GM23338 (cell line): ENCODE data around the gene FBL. TPM values are rescaled to one million over a fixed set of nuclear protein-coding genes. Genes with fewer than 3 reads are reported as not detected.
A peak's percentile ranks its signal among the peaks of the same experiment; 100 is the strongest.

Experiments
- ATAC-seq: fragments of 200-7000 bp; cut with Tn5 transposase; 3 replicates; pipeline ENCODE4 v1.9.1; 2020
- DNase-seq: peaks from one replicate; pipeline ENCODE4 v3.0.0-alpha.2; 2015; ENCODE audit warnings: low spot score
- H2AFZ ChIP-seq: fragments of 200-600 bp; sonication (generic); 2 replicates; pipeline ENCODE4 v1.8.0; 2016; ENCODE audit warnings: antibody characterized with exemption, mild to moderate bottlenecking, moderate library complexity
- H3F3A ChIP-seq: fragments of 200-600 bp; sonication (generic); replicated peaks from 2 replicates; pipeline ENCODE4 v1.8.0; 2017; ENCODE audit warnings: antibody characterized with exemption, mixed run types, low read depth
- H3K27ac ChIP-seq: fragments of 200-600 bp; sonication (generic); 2 replicates; pipeline ENCODE4 v1.6.1; 2016; ENCODE audit warnings: low read depth
- H3K27me3 ChIP-seq: fragments of 200-600 bp; sonication (generic); 2 replicates; pipeline ENCODE4 v1.8.0; 2016; ENCODE audit warnings: mild to moderate bottlenecking, mixed run types, moderate library complexity; ENCODE audit not compliant: insufficient read depth
- H3K36me3 ChIP-seq: fragments of 200-600 bp; sonication (generic); 2 replicates; pipeline ENCODE4 v1.8.0; 2016; ENCODE audit warnings: mild to moderate bottlenecking; ENCODE audit not compliant: insufficient read depth
- H3K4me1 ChIP-seq: fragments of 200-600 bp; sonication (generic); 2 replicates; pipeline ENCODE4 v1.8.0; 2016; ENCODE audit warnings: mild to moderate bottlenecking, moderate library complexity; ENCODE audit not compliant: insufficient read depth
- H3K4me2 ChIP-seq: fragments of 200-600 bp; sonication (generic); 2 replicates; pipeline ENCODE4 v1.7.1; 2017; ENCODE audit warnings: mixed run types
- H3K4me3 ChIP-seq: fragments of 200-600 bp; sonication (generic); 2 replicates; pipeline ENCODE4 v1.6.1; 2016; ENCODE audit warnings: mixed run types
- H3K79me2 ChIP-seq: fragments of 200-600 bp; sonication (generic); replicated peaks from 2 replicates; pipeline ENCODE4 v1.8.0; 2017; ENCODE audit warnings: mild to moderate bottlenecking; ENCODE audit not compliant: insufficient read depth
- H3K9me2 ChIP-seq: fragments of 200-600 bp; sonication (generic); 2 replicates; pipeline ENCODE4 v1.8.0; 2017; ENCODE audit not compliant: insufficient read depth
- H4K20me1 ChIP-seq: fragments of 200-600 bp; sonication (generic); replicated peaks from 2 replicates; pipeline ENCODE4 v1.8.0; 2017; ENCODE audit warnings: mild to moderate bottlenecking; ENCODE audit not compliant: insufficient read depth
- H3K27ac Mint-ChIP-seq: 2 replicates; pipeline ENCODE4 v1.8.0; 2020; ENCODE audit warnings: inconsistent platforms, mild to moderate bottlenecking, moderate library complexity, mixed read lengths
- H3K27me3 Mint-ChIP-seq: 3 replicates; pipeline ENCODE4 v1.8.0; 2022; ENCODE audit warnings: low read depth, mild to moderate bottlenecking, moderate library complexity, mixed read lengths, inconsistent platforms; ENCODE audit not compliant: insufficient read depth, poor library complexity
- H3K36me3 Mint-ChIP-seq: 3 replicates; pipeline ENCODE4 v1.8.0; 2021; ENCODE audit warnings: low read depth, mild to moderate bottlenecking, inconsistent platforms, moderate library complexity, mixed read lengths
- H3K4me1 Mint-ChIP-seq: 3 replicates; pipeline ENCODE4 v1.8.0; 2020; ENCODE audit warnings: mild to moderate bottlenecking, inconsistent platforms, mixed read lengths
- H3K4me3 Mint-ChIP-seq: 3 replicates; pipeline ENCODE4 v1.8.0; 2021; ENCODE audit warnings: moderate library complexity, mild to moderate bottlenecking, inconsistent platforms, mixed read lengths
- H3K9me3 Mint-ChIP-seq: 3 replicates; pipeline ENCODE4 v1.8.0; 2020; ENCODE audit warnings: moderate library complexity, mild to moderate bottlenecking, inconsistent platforms, mixed read lengths
- NANOG ChIP-seq: IDR thresholded peaks from 2 replicates; pipeline ENCODE4 v1.6.1; 2016; ENCODE audit warnings: antibody characterized with exemption, borderline replicate concordance
- POLR2AphosphoS5 ChIP-seq: IDR thresholded peaks from 2 replicates; pipeline ENCODE4 v1.6.1; 2016; ENCODE audit warnings: antibody characterized with exemption, low read depth
- STAT1 ChIP-seq: IDR thresholded peaks from one replicate; pipeline ENCODE4 v1.6.1; 2016; ENCODE audit warnings: antibody characterized with exemption; ENCODE audit not compliant: unreplicated experiment
- ZNF114 ChIP-seq: fragments of 250-450 bp; sonication (Bioruptor Pico); IDR thresholded peaks from 2 replicates; pipeline ENCODE4 v1.5.0; 2020; ENCODE audit warnings: mild to moderate bottlenecking, moderate library complexity
- ZNF331 ChIP-seq: fragments of 250-450 bp; sonication (Bioruptor Pico); IDR thresholded peaks from 2 replicates; pipeline ENCODE4 v1.5.0; 2020; ENCODE audit warnings: low read depth, mild to moderate bottlenecking, moderate library complexity
- ZNF462 ChIP-seq: fragments of 250-450 bp; sonication (Bioruptor Pico); IDR thresholded peaks from 2 replicates; pipeline ENCODE4 v1.5.0; 2020; ENCODE audit warnings: mild to moderate bottlenecking, moderate library complexity
- polyA plus RNA-seq: library from polyadenylated mRNA; unstranded; fragments of >200 nt; fragmentation: Nextera tagmentation; extraction: Ambion mirVana; gene quantifications from 2 replicates; pipeline ENCODE4 v1.2.1, GENCODE V29; 2016
- total RNA-seq: library from RNA; depleted of rRNA; stranded (reverse); fragments of >200 nt; shearing (Covaris generic); gene quantifications from 2 replicates; pipeline ENCODE4 v1.2.3, GENCODE V29; 2014
- TF ChIP-seq, protein P1 (sequence below): IDR thresholded peaks from 2 replicates; pipeline ENCODE4 v1.6.1; 2016; ENCODE audit warnings: antibody characterized with exemption
- TF ChIP-seq, protein P2 (sequence below): IDR thresholded peaks from one replicate; pipeline ENCODE4 v1.6.1; 2018; ENCODE audit warnings: antibody characterized with exemption; ENCODE audit not compliant: unreplicated experiment
- TF ChIP-seq, protein P3 (sequence below), 2 experiments: fragments of 200-600 bp in 1 of 2; sonication (generic) in 1 of 2; conservative IDR thresholded peaks; 2 replicates each; pipeline versions ENCODE4 v1.5.1 to v1.6.1; 2016 to 2017; ENCODE audit warnings: antibody characterized with exemption in 2 of 2, low read depth in 2 of 2, mild to moderate bottlenecking in 2 of 2, moderate library complexity in 1 of 2

Gene FBL
- total and polyA plus RNA-seq, 2 experiments from 2014 or later = 403 to 553 TPM

DNA sequence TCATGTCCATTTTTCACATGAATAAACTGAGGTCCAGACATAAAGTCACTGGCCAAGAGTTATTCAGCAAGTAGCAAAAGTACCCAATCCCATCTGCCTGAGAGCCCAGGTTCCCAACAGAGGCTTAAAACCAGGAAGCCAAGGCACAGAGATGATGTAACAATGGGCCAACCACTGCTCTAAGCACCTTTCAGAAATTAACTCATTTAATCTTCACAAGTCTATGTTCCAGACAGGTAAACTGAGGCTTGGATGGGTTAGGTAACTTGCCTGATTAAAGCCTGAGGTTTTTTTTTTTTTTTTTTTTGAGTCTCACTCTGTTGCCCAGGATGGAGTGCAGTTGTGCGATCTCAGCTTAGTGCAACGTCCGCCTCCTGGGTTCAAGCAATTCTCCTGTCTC is 8.2 kb downstream of the FBL start:
- Mint-ChIP-seq H3K27me3 (peaks cover 7% of the 10 kb centered on the region), H3K9me3 (peaks cover 3% of the 10 kb centered on the region; the same call in 2 of the 3 replicates), H3K4me1 (peaks cover 15% of the 10 kb centered on the region), H3K36me3 (peaks cover 61% of the 10 kb centered on the region), H3K27ac (no peak overlapping the region), H3K4me3 (no peak overlapping the region)
- Histone ChIP-seq H3F3A (peaks cover 25% of the 10 kb centered on the region), H3K27me3 (no peaks in the 10 kb centered on the region), H3K27ac (no peak overlapping the region), H3K4me1 (peaks cover 3% of the 10 kb centered on the region), H3K79me2 (peaks cover 46% of the 10 kb centered on the region), H3K4me2 (no peak overlapping the region), H3K4me3 (no peak overlapping the region), H2AFZ (no peak overlapping the region), H3K36me3 (peaks cover 52% of the 10 kb centered on the region), H4K20me1 (peaks cover 39% of the 10 kb centered on the region), H3K9me2 (no peaks in the 10 kb centered on the region)
- no peak for DNase-seq
- no peak for TF ChIP-seq NANOG
- TF ChIP-seq POLR2AphosphoS5 = no peak
- TF ChIP-seq ZNF331 = no peak
- TF ChIP-seq STAT1 = no peak
- TF ChIP-seq, protein P1, sequence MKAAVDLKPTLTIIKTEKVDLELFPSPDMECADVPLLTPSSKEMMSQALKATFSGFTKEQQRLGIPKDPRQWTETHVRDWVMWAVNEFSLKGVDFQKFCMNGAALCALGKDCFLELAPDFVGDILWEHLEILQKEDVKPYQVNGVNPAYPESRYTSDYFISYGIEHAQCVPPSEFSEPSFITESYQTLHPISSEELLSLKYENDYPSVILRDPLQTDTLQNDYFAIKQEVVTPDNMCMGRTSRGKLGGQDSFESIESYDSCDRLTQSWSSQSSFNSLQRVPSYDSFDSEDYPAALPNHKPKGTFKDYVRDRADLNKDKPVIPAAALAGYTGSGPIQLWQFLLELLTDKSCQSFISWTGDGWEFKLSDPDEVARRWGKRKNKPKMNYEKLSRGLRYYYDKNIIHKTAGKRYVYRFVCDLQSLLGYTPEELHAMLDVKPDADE = no peak
- no peak for ATAC-seq

DNA sequence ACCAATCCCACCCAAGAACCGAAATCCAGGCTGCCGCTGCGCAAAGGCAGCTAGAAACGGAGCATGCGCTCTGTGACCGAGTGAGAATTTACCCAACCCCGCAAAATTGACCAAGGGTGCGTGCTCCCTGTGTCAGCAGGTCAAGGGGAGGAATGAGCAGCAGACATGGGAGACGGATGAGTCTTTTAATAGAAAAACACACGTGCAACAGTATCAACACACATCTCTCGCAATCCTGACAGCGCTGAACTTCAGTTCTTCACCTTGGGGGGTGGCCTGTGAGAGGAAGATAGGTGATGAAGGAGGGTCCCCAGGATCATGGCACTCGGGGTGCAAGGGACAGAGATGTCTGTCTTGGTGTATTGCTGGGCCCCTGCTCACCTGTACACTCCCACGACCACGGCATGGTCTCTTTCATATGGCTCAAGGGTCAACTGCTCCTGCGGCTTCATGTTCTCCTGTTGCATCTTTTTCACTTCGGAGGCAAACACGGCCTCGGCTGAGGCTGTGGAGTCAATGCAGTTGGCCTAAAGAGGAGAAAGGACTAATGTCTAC is 11.8 kb downstream of the FBL start:
- H3F3A ChIP-seq = peaks cover 25% of the 10 kb centered on the region
- H4K20me1 ChIP-seq = peaks cover 9% of the 10 kb centered on the region; the same call in 1 of the 2 replicates
- peaks cover 69% of the 10 kb centered on the region for H3K36me3 Mint-ChIP-seq
- no peak overlapping the region for H2AFZ ChIP-seq
- ATAC-seq = no peak
- H3K79me2 ChIP-seq = peaks cover 16% of the 10 kb centered on the region
- H3K4me2 ChIP-seq = no peak overlapping the region
- H3K4me3 Mint-ChIP-seq = peak overlapping the region; percentile 63
- H3K27me3 ChIP-seq = no peaks in the 10 kb centered on the region
- DNase-seq = no peak
- peak overlapping the region; percentile 86 for H3K27ac Mint-ChIP-seq
- no peak overlapping the region; the same call in 1 of the 2 replicates for H3K4me3 ChIP-seq
- peaks cover 1% of the 10 kb centered on the region; the same call in 2 of the 3 replicates for H3K9me3 Mint-ChIP-seq
- H3K36me3 ChIP-seq = peaks cover 47% of the 10 kb centered on the region
- no peaks in the 10 kb centered on the region for H3K9me2 ChIP-seq
- peaks cover 16% of the 10 kb centered on the region for H3K27me3 Mint-ChIP-seq
- H3K4me1 ChIP-seq = peaks cover 5% of the 10 kb centered on the region; the same call in 1 of the 2 replicates
- peak overlapping the region; percentile 60; the same call in 1 of the 2 replicates for H3K27ac ChIP-seq
- peaks cover 17% of the 10 kb centered on the region for H3K4me1 Mint-ChIP-seq
- TF ChIP-seq ZNF114 (CRISPR knock-in tag) (no peak), ZNF462 (CRISPR knock-in tag) (no peak)
- TF ChIP-seq, protein P2, sequence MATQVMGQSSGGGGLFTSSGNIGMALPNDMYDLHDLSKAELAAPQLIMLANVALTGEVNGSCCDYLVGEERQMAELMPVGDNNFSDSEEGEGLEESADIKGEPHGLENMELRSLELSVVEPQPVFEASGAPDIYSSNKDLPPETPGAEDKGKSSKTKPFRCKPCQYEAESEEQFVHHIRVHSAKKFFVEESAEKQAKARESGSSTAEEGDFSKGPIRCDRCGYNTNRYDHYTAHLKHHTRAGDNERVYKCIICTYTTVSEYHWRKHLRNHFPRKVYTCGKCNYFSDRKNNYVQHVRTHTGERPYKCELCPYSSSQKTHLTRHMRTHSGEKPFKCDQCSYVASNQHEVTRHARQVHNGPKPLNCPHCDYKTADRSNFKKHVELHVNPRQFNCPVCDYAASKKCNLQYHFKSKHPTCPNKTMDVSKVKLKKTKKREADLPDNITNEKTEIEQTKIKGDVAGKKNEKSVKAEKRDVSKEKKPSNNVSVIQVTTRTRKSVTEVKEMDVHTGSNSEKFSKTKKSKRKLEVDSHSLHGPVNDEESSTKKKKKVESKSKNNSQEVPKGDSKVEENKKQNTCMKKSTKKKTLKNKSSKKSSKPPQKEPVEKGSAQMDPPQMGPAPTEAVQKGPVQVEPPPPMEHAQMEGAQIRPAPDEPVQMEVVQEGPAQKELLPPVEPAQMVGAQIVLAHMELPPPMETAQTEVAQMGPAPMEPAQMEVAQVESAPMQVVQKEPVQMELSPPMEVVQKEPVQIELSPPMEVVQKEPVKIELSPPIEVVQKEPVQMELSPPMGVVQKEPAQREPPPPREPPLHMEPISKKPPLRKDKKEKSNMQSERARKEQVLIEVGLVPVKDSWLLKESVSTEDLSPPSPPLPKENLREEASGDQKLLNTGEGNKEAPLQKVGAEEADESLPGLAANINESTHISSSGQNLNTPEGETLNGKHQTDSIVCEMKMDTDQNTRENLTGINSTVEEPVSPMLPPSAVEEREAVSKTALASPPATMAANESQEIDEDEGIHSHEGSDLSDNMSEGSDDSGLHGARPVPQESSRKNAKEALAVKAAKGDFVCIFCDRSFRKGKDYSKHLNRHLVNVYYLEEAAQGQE = no peak
- TF ChIP-seq, protein P3, sequence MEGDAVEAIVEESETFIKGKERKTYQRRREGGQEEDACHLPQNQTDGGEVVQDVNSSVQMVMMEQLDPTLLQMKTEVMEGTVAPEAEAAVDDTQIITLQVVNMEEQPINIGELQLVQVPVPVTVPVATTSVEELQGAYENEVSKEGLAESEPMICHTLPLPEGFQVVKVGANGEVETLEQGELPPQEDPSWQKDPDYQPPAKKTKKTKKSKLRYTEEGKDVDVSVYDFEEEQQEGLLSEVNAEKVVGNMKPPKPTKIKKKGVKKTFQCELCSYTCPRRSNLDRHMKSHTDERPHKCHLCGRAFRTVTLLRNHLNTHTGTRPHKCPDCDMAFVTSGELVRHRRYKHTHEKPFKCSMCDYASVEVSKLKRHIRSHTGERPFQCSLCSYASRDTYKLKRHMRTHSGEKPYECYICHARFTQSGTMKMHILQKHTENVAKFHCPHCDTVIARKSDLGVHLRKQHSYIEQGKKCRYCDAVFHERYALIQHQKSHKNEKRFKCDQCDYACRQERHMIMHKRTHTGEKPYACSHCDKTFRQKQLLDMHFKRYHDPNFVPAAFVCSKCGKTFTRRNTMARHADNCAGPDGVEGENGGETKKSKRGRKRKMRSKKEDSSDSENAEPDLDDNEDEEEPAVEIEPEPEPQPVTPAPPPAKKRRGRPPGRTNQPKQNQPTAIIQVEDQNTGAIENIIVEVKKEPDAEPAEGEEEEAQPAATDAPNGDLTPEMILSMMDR (conservative IDR thresholded peaks at IDR 0.05; ENCODE audit: low read depth in 2 of 2) = no peak
